GM23248 (cell line): Measurements from ENCODE around the gene MACROD2.

Source experiments
- EZH2 ChIP-seq: fragments of 200-600 bp; sonication (generic); IDR thresholded peaks from 2 replicates; pipeline ENCODE4 v1.6.1; 2018; ENCODE audit warnings: antibody characterized with exemption, mild to moderate bottlenecking; ENCODE audit not compliant: insufficient read depth, poor library complexity, severe bottlenecking
- EZH2phosphoT487 ChIP-seq: fragments of 200-600 bp; sonication (generic); IDR thresholded peaks from 2 replicates; pipeline ENCODE4 v1.6.1; 2018; ENCODE audit warnings: antibody characterized with exemption, moderate library complexity, mild to moderate bottlenecking, low read depth; ENCODE audit not compliant: insufficient read depth

- no peak for TF ChIP-seq EZH2
- TF ChIP-seq EZH2phosphoT487 = no peak
Observed at GRCh38 chr20:15867899-15868298, 1872.6 kb downstream of the MACROD2 start.
